K562 (cell line): Measurements from ENCODE around the gene NT5C2. TPM values are rescaled to one million over a fixed set of nuclear protein-coding genes. Genes with fewer than 3 reads are reported as not detected.

Source experiments
- BACH1 ChIP-seq: fragments of 200-800 bp; sonication (Bioruptor generic); IDR thresholded peaks from 2 replicates; pipeline ENCODE4 v1.6.1; 2016; ENCODE audit warnings: missing genetic modification characterization, missing compliant biosample characterization
- CHAMP1 ChIP-seq: fragments of 450-650 bp; IDR thresholded peaks from 2 replicates; pipeline ENCODE4 v1.6.1; 2016; ENCODE audit warnings: mild to moderate bottlenecking
- GTF2F1 ChIP-seq: IDR thresholded peaks from 2 replicates; pipeline ENCODE4 v1.6.1; 2011; ENCODE audit warnings: low read depth, low read length, improper control_type of control experiment
- MITF ChIP-seq: IDR thresholded peaks from 2 replicates; pipeline ENCODE4 v1.6.1; 2014; ENCODE audit warnings: antibody characterized with exemption
- NFXL1 ChIP-seq: fragments of 450-650 bp; formaldehyde crosslinking; IDR thresholded peaks from 2 replicates; pipeline ENCODE4 v1.4.0; 2021; ENCODE audit warnings: mild to moderate bottlenecking
- RREB1 ChIP-seq: fragments of 250-450 bp; sonication (Bioruptor Pico); IDR thresholded peaks from 2 replicates; pipeline ENCODE4 v1.4.0; 2020
- TAF15 ChIP-seq: fragments of 200-400 bp; formaldehyde crosslinking; IDR thresholded peaks from 2 replicates; pipeline ENCODE4 v1.6.1; 2017; ENCODE audit warnings: mild to moderate bottlenecking, low read depth, low read length, moderate library complexity
- TEAD2 ChIP-seq: fragments of 450-650 bp; IDR thresholded peaks from 2 replicates; pipeline ENCODE4 v1.6.1; 2016; ENCODE audit warnings: missing genetic modification characterization, control low read depth, missing compliant biosample characterization
- TEAD4 ChIP-seq, 2 experiments: sonication (generic) in 1 of 2; formaldehyde crosslinking in 1 of 2; IDR thresholded peaks; 2 replicates each; pipeline versions ENCODE4 v1.6.1 to v1.8.0; 2012 to 2022; ENCODE audit warnings: borderline replicate concordance in 1 of 2, inconsistent platforms in 1 of 2, low read length in 1 of 2, mild to moderate bottlenecking in 1 of 2, missing genetic modification reagents in 1 of 2
- THRB ChIP-seq: fragments of 450-650 bp; formaldehyde crosslinking; conservative IDR thresholded peaks from 2 replicates; pipeline ENCODE4 v1.4.0; 2022; ENCODE audit warnings: mild to moderate bottlenecking, missing genetic modification characterization
- ZBTB17 ChIP-seq: fragments of 450-650 bp; formaldehyde crosslinking; IDR thresholded peaks from 2 replicates; pipeline ENCODE4 v1.4.0; 2020; ENCODE audit warnings: mild to moderate bottlenecking
- ZFP30 ChIP-seq: fragments of 250-450 bp; sonication (Bioruptor Pico); IDR thresholded peaks from 2 replicates; pipeline ENCODE4 v1.8.0; 2022; ENCODE audit warnings: moderate library complexity, mild to moderate bottlenecking, inconsistent platforms, borderline replicate concordance
- ZNF134 ChIP-seq: fragments of 250-450 bp; sonication (Bioruptor Pico); conservative IDR thresholded peaks from 2 replicates; pipeline ENCODE4 v1.4.0; 2020
- ZNF324 ChIP-seq: fragments of 250-450 bp; sonication (Bioruptor Pico); IDR thresholded peaks from 2 replicates; pipeline ENCODE4 v1.4.0; 2020; ENCODE audit warnings: mild to moderate bottlenecking
- ZNF431 ChIP-seq: sonication (generic); formaldehyde crosslinking; IDR thresholded peaks from 2 replicates; pipeline ENCODE4 v1.8.0; 2022; ENCODE audit warnings: mild to moderate bottlenecking, missing genetic modification reagents
- ZNF445 ChIP-seq: fragments of 250-450 bp; sonication (Bioruptor Pico); IDR thresholded peaks from 2 replicates; pipeline ENCODE4 v1.4.0; 2020; ENCODE audit warnings: low read depth, mild to moderate bottlenecking, moderate library complexity
- ZNF695 ChIP-seq: fragments of 450-650 bp; formaldehyde crosslinking; IDR thresholded peaks from 2 replicates; pipeline ENCODE4 v1.4.0; 2020; ENCODE audit warnings: mild to moderate bottlenecking, moderate library complexity
- polyA plus RNA-seq, 8 experiments: library from polyadenylated mRNA; depleted of rRNA in 4 of 8; stranded (reverse) in 5 of 8; unstranded in 3 of 8; fragments of >200 nt; fragmentation: Nextera tagmentation in 2 of 8; fragmentation: Illumina TruSeq in 1 of 8; extraction: Ambion mirVana in 2 of 8; extraction: Trizol in 1 of 8; gene quantifications; 2 replicates each; pipeline versions ENCODE4 v1.2.1 to v1.2.3, GENCODE V29; 2011 to 2014; ENCODE audit warnings: inconsistent platforms in 1 of 8, missing spikeins in 1 of 8
- total RNA-seq, 7 experiments: library from RNA; depleted of rRNA in 6 of 7; stranded (reverse); fragments of >200 nt in 6 of 7; fragmentation: Illumina TruSeq in 2 of 7; extraction: Trizol in 2 of 7; gene quantifications; 2 replicates each; pipeline versions ENCODE4 v1.2.1 to v1.2.3, GENCODE V29; 2011 to 2021; ENCODE audit warnings: low replicate concordance in 1 of 7

Gene NT5C2
- total and polyA plus RNA-seq, 9 of the 15 experiments (the other 6 are each of a cell fraction or from before 2014, with no cell fraction given), result 11.3 to 45.2 (median 27.7) TPM

GRCh38 chr10:103197174-103197573, 4.1 kb upstream of the NT5C2 start (continued):
- TF ChIP-seq ZNF324 (no peak), ZNF445 (CRISPR knock-in tag) (no peak), TAF15 (no peak), ZNF695 (CRISPR knock-in tag) (no peak), GTF2F1 (no peak), NFXL1 (CRISPR knock-in tag) (no peak), CHAMP1 (no peak), TEAD2 (no peak), THRB (CRISPR knock-in tag) (no peak), BACH1 (tag) (peak; percentile 78), MITF (peak; percentile 69; the same call in 1 of the 2 replicates), RREB1 (no peak), ZBTB17 (CRISPR knock-in tag) (0 out of 2 replicates have a peak, but pooled peaks have one; percentile 53), ZNF134 (CRISPR knock-in tag) (no peak), ZNF431 (CRISPR knock-in tag) (no peak), ZFP30 (CRISPR knock-in tag) (no peak), TEAD4 (IDR thresholded peaks at IDR 0.05; ENCODE audit: low read length) (peak; percentile 71; the same call in 1 of the 2 replicates), TEAD4 (CRISPR knock-in tag; IDR thresholded peaks at IDR 0.05; ENCODE audit: borderline replicate concordance) (no peak)
